ENCODE data around the gene ZCCHC14. TPM values are rescaled to one million over a fixed set of nuclear protein-coding genes. Genes with fewer than 3 reads are reported as not detected.

The ZCCHC14 gene
- total and polyA plus RNA-seq, 2 of the 13 experiments (the other 11 are each of a cell fraction or from before 2014, with no cell fraction given) = 12.4 to 12.5 TPM

GRCh38 chr16:87391950-87392820 is 100.6 kb downstream of the ZCCHC14 start, which contains the start of gene MAP1LC3B (continued):
- TF ChIP-seq STAT6 (CRISPR knock-in tag; IDR thresholded peaks at IDR 0.05; ENCODE audit: borderline replicate concordance) (no peak; the same call in 1 of the 2 replicates), HNRNPL (IDR thresholded peaks at IDR 0.05; ENCODE audit: low read depth, low read length) (peak; percentile 74; the same call in 1 of the 2 replicates), CAMTA2 (CRISPR knock-in tag; IDR thresholded peaks at IDR 0.05; ENCODE audit: borderline replicate concordance) (peak; percentile 87), THAP7 (CRISPR knock-in tag; IDR thresholded peaks at IDR 0.05) (peak; percentile 100), ZNF883 (CRISPR knock-in tag; IDR thresholded peaks at IDR 0.05; ENCODE audit: not compliant biosample characterization) (peak; percentile 92), ZNF205 (CRISPR knock-in tag; IDR thresholded peaks at IDR 0.05) (peak; percentile 80), ESRRA (CRISPR knock-in tag; IDR thresholded peaks at IDR 0.05; ENCODE audit: low read depth) (peak; percentile 84), LRRFIP1 (CRISPR knock-in tag; conservative IDR thresholded peaks at IDR 0.05) (no peak), MIER3 (CRISPR knock-in tag; IDR thresholded peaks at IDR 0.05; ENCODE audit: borderline replicate concordance) (peak; percentile 97), CREM (IDR thresholded peaks at IDR 0.05) (peak; percentile 73), CREM (CRISPR knock-in tag; IDR thresholded peaks at IDR 0.05) (0 out of 2 replicates have a peak, but pooled peaks have one; percentile 54), NFKBIZ (CRISPR knock-in tag; IDR thresholded peaks at IDR 0.05) (peak; percentile 76; the same call in 1 of the 2 replicates), GRHL1 (CRISPR knock-in tag; conservative IDR thresholded peaks at IDR 0.05) (no peak), KLF11 (CRISPR knock-in tag; IDR thresholded peaks at IDR 0.05) (peak; percentile 79), PREB (CRISPR knock-in tag; IDR thresholded peaks at IDR 0.05) (peak; percentile 70; the same call in 1 of the 2 replicates), NCOA2 (CRISPR knock-in tag; IDR thresholded peaks at IDR 0.05) (peak; percentile 51), ZNF878 (CRISPR knock-in tag; IDR thresholded peaks at IDR 0.05) (no peak; the same call in 1 of the 2 replicates), MATR3 (CRISPR knock-in tag; IDR thresholded peaks at IDR 0.05) (no peak), RNF2 (conservative IDR thresholded peaks at IDR 0.05; ENCODE audit: low read depth) (no peak)

All from HepG2 (cell line).